ENCODE results near the gene CNTF.
A peak's percentile ranks its signal among the peaks of the same experiment; 100 is the strongest.
"Not testable (repeated sequence)": the region's sequence is repeated elsewhere in the genome, so short reads cannot be mapped to it uniquely, and the experiment has no call there.

CNTF gene

DNA sequence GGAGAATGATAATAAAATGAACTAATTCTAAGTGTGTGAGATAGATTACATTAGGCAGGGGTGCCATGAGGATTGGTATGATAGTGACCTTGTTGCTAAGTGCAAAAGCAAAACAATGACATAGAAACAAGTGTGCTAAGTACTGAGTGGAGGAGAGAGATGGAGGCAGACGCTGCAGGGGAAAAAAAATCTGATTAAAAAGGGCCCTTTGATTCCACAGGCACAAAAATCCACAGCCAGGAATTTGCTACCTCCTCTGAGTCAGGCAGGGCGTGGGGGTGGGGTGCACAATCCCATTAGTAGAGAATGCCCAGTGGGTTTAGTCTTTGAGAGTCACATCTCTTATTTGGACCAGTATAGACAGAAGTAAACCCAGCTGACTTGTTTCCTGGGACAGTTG, at the start of gene CNTF:
CNTF (plus strand) TSS at position 322 of the 400 bp plus-strand sequence. CDS start 88 bp downstream, outside the sequence.
- DNase-seq (ENCODE audit: low read depth, low spot score): peak; percentile 59

GRCh38 chr11:58572906-58573305, 49.6 kb upstream of the CNTF start:
- DNase-seq (ENCODE audit: low read depth, low spot score): not testable (repeated sequence)

DNA sequence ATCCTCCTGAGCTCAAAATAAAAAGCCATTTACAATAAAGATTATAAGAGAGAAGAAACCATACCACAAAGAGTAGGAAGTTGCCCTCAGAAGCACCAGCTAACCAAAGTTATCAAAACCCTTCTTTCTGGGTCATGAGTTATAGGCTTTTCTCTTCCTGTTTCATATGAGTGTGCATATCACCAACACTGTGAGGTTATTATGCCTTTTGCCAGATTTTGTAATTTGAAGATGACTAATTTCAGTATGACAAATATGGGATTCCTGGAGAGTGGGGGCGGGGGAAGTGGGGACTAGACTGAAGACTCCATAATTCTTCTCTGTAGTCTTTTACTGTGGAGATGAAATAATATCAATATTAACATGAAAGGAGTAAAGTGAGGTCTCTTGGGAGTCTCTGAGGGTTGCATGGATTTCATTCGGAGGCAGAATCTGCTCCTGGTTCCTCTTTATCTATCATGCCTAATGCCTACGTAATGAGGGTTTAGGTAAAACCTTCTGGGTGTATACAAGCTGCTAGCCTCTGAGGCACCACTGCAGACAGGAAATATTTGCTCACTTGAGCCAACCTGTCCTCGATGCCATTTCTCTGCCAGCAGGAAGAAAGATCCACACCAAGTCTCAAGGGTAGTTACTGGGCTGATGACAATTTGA, 48.9 kb upstream of the CNTF start:
- DNase-seq (ENCODE audit: low read depth, low spot score): peak; percentile 32

DNA sequence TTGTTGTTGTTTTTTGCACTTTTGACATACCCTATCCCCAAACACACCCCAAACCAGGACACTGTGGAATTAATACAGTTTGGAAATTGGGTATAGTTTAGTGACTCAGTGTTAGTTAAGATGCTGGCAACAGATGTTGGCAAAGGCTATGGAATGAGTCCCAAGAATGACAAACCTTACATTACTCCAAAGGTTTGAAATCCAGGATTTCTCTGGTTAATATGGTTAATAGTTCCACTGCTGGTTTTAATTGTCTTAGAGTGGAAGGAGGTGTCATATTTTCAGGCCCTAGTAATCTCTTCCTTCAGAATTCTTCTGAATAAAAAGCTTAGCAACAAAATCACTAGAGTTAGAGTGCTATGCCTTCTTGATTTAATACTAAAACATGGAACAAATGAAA, 47.6 kb upstream of the CNTF start:
- peak; percentile 64 for DNase-seq (ENCODE audit: low read depth, low spot score)

DNA sequence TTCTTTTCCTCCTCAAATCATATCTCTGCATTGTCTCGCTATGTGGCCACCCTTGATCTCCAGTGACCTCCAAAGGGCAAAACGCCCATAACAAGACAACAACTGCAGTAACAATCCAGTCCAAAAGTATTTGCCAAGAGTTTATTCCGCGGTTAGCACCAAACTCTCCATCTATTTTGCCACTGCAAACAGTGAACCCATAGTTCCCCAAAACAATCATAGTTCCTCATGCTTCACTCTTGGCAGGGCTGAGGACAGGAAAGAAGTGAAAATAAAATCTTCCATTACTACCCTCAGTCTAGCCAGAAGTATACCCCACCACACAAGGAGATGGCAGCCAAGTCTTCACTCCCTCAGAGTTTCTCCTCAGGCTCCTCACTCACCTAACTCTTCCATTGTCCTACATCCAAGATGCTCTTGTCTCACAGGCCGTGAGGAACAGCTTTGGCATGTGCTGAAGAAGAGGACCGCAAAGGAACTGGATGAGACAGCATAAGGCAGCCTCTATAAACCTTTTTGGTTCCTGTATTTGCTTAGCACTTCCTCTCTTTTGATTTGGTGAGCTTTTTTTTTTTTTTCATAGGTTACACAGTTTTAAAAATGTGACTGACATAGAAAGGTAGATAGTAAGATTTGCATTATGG, 47.0 kb upstream of the CNTF start, which contains the start of gene LPXN:
LPXN (minus strand) TSS at position 480 of the 644 bp plus-strand sequence; CDS start at position 396, 84 bp downstream.
- no peak for DNase-seq (ENCODE audit: low read depth, low spot score)

DNA sequence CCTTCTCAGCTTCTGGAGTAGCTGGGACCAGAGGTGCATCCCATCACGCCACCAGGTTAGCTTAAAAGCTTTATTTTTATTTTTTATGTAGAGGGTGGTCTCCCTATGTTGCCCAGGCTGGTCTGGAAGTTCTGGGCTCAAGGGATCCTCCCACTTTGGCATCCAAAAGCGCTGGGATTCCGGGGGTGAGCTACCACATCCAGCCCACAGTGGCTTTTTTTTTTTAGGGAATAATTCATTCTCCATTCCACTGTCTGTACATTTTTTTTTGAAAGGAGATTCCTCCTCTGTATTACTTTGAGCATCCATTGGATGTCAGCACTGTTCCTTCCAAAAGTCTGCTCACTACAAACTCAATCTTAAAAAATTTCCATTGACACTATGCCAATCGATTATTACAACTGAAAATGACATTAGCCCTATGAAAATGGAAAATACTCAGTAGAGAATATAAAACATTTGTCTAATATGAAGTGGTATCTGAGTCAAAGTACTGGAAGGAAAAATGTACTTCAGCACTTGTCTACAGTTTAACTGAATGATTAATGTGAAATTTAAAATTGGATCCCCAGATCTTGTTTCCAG, 45.5 kb upstream of the CNTF start:
- DNase-seq (ENCODE audit: low read depth, low spot score): peak; percentile 49

DNA sequence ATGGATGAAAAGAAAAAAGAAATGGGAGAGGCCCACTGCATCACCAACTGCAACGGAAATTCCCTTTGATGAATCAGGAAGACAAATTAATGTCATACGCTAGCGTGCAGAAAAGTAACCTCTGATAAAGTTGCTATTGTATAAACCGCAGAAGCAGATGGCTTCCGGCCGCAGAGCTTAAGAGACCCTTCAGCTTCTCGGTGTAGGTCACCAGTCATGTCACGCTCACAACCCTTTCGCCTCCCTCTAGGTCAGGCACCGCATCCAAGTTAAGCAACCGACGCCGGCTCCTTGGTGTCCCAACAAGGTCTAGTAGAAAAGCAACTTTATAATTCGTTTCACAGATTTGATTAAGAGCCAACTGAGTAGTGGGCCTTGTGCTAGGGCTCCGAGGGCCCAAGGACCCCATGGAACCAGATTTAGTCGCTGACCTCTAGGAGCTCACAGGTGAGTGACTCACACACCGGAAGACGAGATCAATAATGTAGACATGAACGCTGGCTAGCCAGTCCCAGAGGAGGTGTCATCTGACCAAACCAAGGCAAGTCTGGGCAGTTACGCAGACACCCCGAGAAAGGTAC, 44.8 kb upstream of the CNTF start:
- peak; percentile 76 for DNase-seq (ENCODE audit: low read depth, low spot score)

GRCh38 chr11:58578136-58578634, 44.3 kb upstream of the CNTF start:
- DNase-seq (ENCODE audit: low read depth, low spot score): peak; percentile 99

- DNase-seq (ENCODE audit: low read depth, low spot score): peak; percentile 99
Observed at GRCh38 chr11:58578635-58579191, 43.8 kb upstream of the CNTF start, which contains the start of gene ZFP91. TSS of gene ZFP91 (plus strand) at chr11:58579063. CDS start at chr11:58579282, 219 bp downstream.

GRCh38 chr11:58579192-58580129, 43.0 kb upstream of the CNTF start:
- peak; percentile 96 for DNase-seq (ENCODE audit: low read depth, low spot score)

GRCh38 chr11:58580311-58580710, 42.2 kb upstream of the CNTF start:
- DNase-seq (ENCODE audit: low read depth, low spot score): no peak

- no peak for DNase-seq (ENCODE audit: low read depth, low spot score)
Observed at GRCh38 chr11:58582437-58582836, 40.0 kb upstream of the CNTF start.

- no peak for DNase-seq (ENCODE audit: low read depth, low spot score)
Observed at GRCh38 chr11:58586998-58587397, 35.5 kb upstream of the CNTF start.

DNA sequence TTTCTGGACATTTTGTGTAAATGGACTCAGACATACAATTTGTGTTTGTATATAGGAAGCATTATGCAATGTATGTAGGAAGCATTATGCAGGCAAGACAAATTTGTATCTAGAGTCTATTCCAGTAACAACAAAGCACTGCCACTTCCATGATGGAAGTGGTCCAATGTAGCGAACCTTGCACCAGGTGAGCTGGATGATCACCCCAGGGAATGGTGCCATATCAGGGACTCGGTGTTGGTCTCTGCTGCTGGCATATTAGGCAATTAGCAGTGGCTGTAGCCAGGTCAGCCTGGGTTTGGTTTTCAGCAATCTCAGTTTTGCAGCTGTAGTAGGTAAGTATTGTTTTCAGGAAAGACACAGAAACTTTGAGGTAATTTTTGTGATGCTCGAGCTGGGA, 30.8 kb upstream of the CNTF start:
- no peak for DNase-seq (ENCODE audit: low read depth, low spot score)

GRCh38 chr11:58592760-58593472, 29.5 kb upstream of the CNTF start:
- DNase-seq (ENCODE audit: low read depth, low spot score): no peak

DNA sequence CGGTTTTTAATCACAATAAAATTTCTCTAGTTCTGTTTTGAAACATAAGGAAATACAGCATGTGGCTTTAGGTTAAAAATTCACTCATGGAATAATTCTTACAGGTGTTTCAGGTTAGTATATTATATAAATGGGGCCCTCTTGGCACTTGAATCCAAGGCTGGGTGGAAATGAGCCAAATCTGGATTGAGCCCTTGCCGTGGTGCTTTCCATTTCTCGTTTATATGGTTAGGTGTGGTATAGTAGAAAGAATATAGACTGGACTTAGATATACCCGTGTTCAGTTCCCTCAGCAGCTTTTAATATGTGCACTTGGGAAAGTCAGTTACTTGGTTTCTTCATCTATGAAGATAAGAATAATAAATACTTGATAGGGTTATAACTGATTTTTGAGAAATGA, 27.6 kb upstream of the CNTF start:
- DNase-seq (ENCODE audit: low read depth, low spot score): no peak

DNA sequence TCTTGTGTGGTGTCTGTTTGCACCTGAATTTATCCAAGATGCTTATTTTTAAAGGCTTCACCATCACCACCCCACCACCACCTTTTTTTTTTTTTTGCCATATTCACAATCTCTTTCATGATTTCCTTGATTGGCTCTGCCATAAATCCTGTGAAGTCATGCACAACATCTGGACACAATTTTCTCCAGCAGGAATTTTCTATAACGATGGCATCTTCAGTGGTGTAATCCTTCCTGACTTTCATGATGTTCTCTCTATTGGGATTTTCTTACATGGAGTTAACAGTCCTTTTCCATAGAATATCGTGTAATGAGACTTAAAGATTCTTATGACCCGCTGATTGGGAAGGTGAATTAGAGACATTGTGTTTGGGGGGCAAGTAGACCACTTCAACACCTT, 25.8 kb upstream of the CNTF start:
- no peak for DNase-seq (ENCODE audit: low read depth, low spot score)

GRCh38 chr11:58597486-58598144, 24.9 kb upstream of the CNTF start:
- no peak for DNase-seq (ENCODE audit: low read depth, low spot score)

GRCh38 chr11:58600510-58600909, 22.0 kb upstream of the CNTF start:
- no peak for DNase-seq (ENCODE audit: low read depth, low spot score)
